Aorta (tissue), 5 donors: ENCODE results near the gene KCNQ1. TPM values are rescaled to one million over a fixed set of nuclear protein-coding genes. Genes with fewer than 3 reads are reported as not detected.

Experiments
- ATAC-seq: fragments of 200-7000 bp; cut with Tn5 transposase; one replicate; pipeline ENCODE4 v1.9.1; 2022; ENCODE audit warnings: moderate library complexity; ENCODE audit not compliant: low FRiP score
- DNase-seq, 2 donors: peaks; one replicate each; pipeline ENCODE4 v3.0.0-alpha.2; 2020
- H3K27ac ChIP-seq, 2 donors: one replicate each; pipeline ENCODE4 v1.5.1; 2013; ENCODE audit warnings: low read length in 2 of 2, mild to moderate bottlenecking in 2 of 2, moderate library complexity in 2 of 2, control low read depth in 1 of 2, inconsistent platforms in 1 of 2, low read depth in 1 of 2
- H3K27me3 ChIP-seq, 2 donors: one replicate each; pipeline ENCODE4 v1.6.1; 2013; ENCODE audit warnings: control low read depth in 1 of 2, low read length in 1 of 2, mild to moderate bottlenecking in 1 of 2, moderate library complexity in 1 of 2; ENCODE audit not compliant: insufficient read depth in 2 of 2, control insufficient read depth in 1 of 2
- H3K36me3 ChIP-seq, 2 donors: one replicate each; pipeline ENCODE4 v1.6.1; 2013; ENCODE audit warnings: control low read depth in 1 of 2, low read length in 1 of 2, mild to moderate bottlenecking in 1 of 2; ENCODE audit not compliant: insufficient read depth in 2 of 2, control insufficient read depth in 1 of 2
- H3K4me1 ChIP-seq, 2 donors: one replicate each; pipeline ENCODE4 v1.6.1; 2013; ENCODE audit warnings: low read length in 2 of 2, control low read depth in 1 of 2, mild to moderate bottlenecking in 1 of 2, moderate library complexity in 1 of 2; ENCODE audit not compliant: insufficient read depth in 2 of 2, control insufficient read depth in 1 of 2
- H3K4me3 ChIP-seq, 2 donors: one replicate each; pipeline ENCODE4 v1.5.1; 2013; ENCODE audit warnings: low read length in 2 of 2, control low read depth in 1 of 2, mild to moderate bottlenecking in 1 of 2
- H3K9me3 ChIP-seq: one replicate; pipeline ENCODE4 v1.6.1; 2013; ENCODE audit warnings: mild to moderate bottlenecking, low read length; ENCODE audit not compliant: control insufficient read depth
- WGBS, 2 donors: extraction: QIAGEN DNeasy Blood & Tissue Kit; methylation state at CpG; one replicate each; pipeline ENCODE4 v1.1.7; 2013; 5-methylcytosine and 5-hydroxymethylcytosine counted together
- intact Hi-C, 2 donors: fragments of 100-400 bp; cut with DNase I; formaldehyde crosslinking; loops; one replicate each; pipeline versions ENCODE4 v1.14.2 to v1.15.0; 2022
- polyA plus RNA-seq, 2 donors: library from polyadenylated mRNA; stranded (reverse); fragments of 200-250 nt; gene quantifications; one replicate each; pipeline ENCODE4 v1.2.3, GENCODE V29; 2013
- total RNA-seq, 2 donors: library from RNA; stranded (reverse); fragmentation: NEBNext Ultra II Directional; extraction: Animal tissue kit (Norgen Biotek cat#: 25700); gene quantifications; one replicate each; pipeline ENCODE4 v1.2.1, GENCODE V29; 2021
- donor health status: healthy with polysubstance abuse.
- donor health status: Bipolar disorder and iron deficiency.
- donor health status: DM: no; HTN: no; CAD: no.
- donor health status: DM: no; HTN: no; CAD: no.
- donor health status: DM: yes; HTN: yes; CAD: no.

KCNQ1 gene
- total and polyA plus RNA-seq, 4 donors, result 0.67 to 11.5 (median 5.8) TPM

DNA sequence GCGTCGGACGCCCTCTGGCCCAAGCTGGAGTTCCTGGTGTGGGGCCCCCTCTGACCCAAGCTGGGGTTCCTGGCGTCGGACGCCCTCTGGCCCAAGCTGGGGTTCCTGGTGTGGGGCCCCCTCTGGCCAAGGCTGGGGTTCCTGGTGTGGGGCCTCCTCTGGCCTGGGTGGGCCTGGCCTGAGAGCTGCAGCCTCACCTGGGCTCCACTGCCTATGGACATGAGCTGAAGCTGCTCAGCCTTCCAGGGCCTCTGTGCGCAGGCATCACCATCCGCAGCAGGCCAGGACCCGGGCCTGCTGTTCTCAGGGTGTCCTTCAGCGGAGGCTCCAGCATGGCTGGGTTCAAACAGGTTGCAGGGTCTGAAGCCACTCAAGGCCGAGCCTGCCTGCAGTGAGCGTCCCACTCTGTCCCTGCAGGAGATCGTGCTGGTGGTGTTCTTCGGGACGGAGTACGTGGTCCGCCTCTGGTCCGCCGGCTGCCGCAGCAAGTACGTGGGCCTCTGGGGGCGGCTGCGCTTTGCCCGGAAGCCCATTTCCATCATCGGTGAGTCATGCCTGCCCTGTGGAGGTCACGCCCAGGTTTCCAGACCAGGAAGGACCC is 125.5 kb downstream of the KCNQ1 start:
- Histone ChIP-seq H3K4me3 (no peak overlapping the region), H3K36me3 (no peaks in the 10 kb centered on the region), H3K27ac (no peak overlapping the region), H3K9me3 (no peaks in the 10 kb centered on the region), H3K27me3 (no peaks in the 10 kb centered on the region), H3K4me1 (no peaks in the 10 kb centered on the region)
- no peak for ATAC-seq
- intact Hi-C loops, result no loop called here
- DNase-seq, result peak; percentile 30 to 54
- WGBS, 2 donors, result 96 to 97% methylated on average over 26 of the region's 26 CpGs

GRCh38 chr11:2570841-2571597 is 126.2 kb downstream of the KCNQ1 start:
- ATAC-seq, result no peak
- intact Hi-C loops, result no loop called here
- Histone ChIP-seq H3K9me3 (no peaks in the 10 kb centered on the region), H3K36me3 (no peaks in the 10 kb centered on the region), H3K27ac (no peak overlapping the region), H3K27me3 (no peaks in the 10 kb centered on the region), H3K4me1 (no peaks in the 10 kb centered on the region), H3K4me3 (no peak overlapping the region)
- peak; percentile 36 to 56 for DNase-seq
- WGBS, 2 donors, result 97 to 99% methylated on average over 25 of the region's 25 CpGs

GRCh38 chr11:2571598-2572281 is 126.9 kb downstream of the KCNQ1 start:
- Histone ChIP-seq H3K27me3 (no peaks in the 10 kb centered on the region), H3K27ac (no peak overlapping the region), H3K9me3 (no peaks in the 10 kb centered on the region), H3K4me3 (no peak overlapping the region), H3K4me1 (no peaks in the 10 kb centered on the region), H3K36me3 (no peaks in the 10 kb centered on the region)
- WGBS, 2 donors, result 95 to 97% methylated on average over 23 of the region's 23 CpGs
- ATAC-seq (no peak), DNase-seq (peak; percentile 36 to 62)
- intact Hi-C loops, result no loop called here

DNA sequence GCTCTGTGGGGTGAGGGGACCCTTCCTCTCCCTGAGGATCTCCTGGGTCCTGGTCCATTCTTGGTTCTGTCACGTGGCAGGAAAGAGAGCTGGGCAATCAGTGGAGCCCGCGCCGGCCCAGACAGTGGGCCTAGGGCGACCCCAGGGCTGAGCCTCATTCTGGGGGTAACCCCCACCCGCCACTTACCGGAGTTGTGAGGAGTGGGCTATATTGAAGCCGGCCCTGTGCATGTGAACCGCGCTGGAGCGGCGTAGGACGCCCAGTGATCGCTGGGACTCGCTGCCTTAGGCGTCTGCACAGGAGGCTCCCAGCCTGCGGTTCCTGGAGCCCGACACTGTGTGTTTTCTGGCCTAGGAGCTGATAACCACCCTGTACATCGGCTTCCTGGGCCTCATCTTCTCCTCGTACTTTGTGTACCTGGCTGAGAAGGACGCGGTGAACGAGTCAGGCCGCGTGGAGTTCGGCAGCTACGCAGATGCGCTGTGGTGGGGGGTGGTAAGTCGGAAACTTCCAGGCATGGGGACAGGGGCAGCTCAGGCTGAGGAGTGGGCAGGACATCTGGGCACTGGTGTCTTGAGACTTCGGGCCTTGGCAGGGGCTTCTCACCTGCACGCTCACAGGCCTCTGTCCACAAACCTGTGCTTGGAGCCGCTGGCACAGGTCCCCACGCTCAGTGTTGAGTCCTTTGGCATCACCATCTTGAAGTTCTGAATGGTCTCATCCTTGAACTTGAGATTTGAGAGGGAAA is 127.9 kb downstream of the KCNQ1 start:
- Histone ChIP-seq H3K9me3 (no peaks in the 10 kb centered on the region), H3K4me1 (no peaks in the 10 kb centered on the region), H3K27me3 (no peaks in the 10 kb centered on the region), H3K27ac (no peak overlapping the region), H3K36me3 (no peaks in the 10 kb centered on the region), H3K4me3 (no peak overlapping the region)
- intact Hi-C loops, result no loop called here
- DNase-seq (peak; percentile 45 to 58), ATAC-seq (peak; percentile 2)
- 97% methylated on average over 33 of the region's 33 CpGs for WGBS, 2 donors

- H3K27ac ChIP-seq, result no peak overlapping the region
- DNase-seq (peak; percentile 29 to 45), ATAC-seq (no peak)
- intact Hi-C loops, result no loop called here
- no peaks in the 10 kb centered on the region for H3K27me3 ChIP-seq
- H3K4me3 ChIP-seq, result no peak overlapping the region
- no peaks in the 10 kb centered on the region for H3K4me1 ChIP-seq
- 95% methylated on average over 27 to 28 of the region's 28 CpGs for WGBS, 2 donors
- no peaks in the 10 kb centered on the region for H3K36me3 ChIP-seq
- no peaks in the 10 kb centered on the region for H3K9me3 ChIP-seq
Measured at GRCh38 chr11:2573240-2574042, 128.6 kb downstream of the KCNQ1 start.

DNA sequence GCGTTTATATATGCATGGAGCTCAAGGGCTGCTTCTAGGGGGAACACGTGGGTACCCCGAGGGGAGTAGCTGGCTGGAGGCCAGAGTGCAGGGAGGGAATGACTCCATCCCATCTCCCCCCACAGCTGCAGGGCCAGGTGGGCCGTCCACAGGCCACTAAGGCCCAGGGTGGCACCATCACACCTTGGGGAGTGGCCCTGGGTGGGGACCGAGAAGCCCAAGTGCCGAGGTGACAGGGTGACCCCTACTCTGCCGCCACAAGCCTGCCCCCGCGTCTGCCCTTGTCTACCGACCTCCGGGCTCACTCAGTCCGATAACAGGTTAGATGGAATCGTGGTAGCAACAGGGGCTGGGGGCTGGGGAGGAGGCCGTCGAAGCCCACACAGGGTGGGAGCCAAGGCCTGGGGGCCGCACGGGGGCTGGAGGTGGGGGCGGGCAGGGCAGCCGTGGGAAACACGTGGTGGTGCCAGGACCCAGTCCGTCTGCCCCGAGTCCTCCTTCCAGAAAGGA is 129.3 kb downstream of the KCNQ1 start:
- ATAC-seq (no peak), DNase-seq (peak; percentile 39 to 64)
- intact Hi-C loops, result no loop called here

GRCh38 chr11:2574553-2575535 is 130.0 kb downstream of the KCNQ1 start:
- H3K9me3 ChIP-seq, result no peaks in the 10 kb centered on the region
- peak; percentile 44 to 57 for DNase-seq
- intact Hi-C loops, result no loop called here
- H3K27me3 ChIP-seq, result no peaks in the 10 kb centered on the region
- no peak overlapping the region for H3K4me3 ChIP-seq
- H3K36me3 ChIP-seq, result no peaks in the 10 kb centered on the region
- no peak for ATAC-seq
- 93 to 95% methylated on average over 39 to 45 of the region's 45 CpGs for WGBS, 2 donors
- no peaks in the 10 kb centered on the region for H3K4me1 ChIP-seq
- no peak overlapping the region for H3K27ac ChIP-seq

More for the DNA sequence above, 129.3 kb downstream of the KCNQ1 start:
- H3K9me3 ChIP-seq, result no peaks in the 10 kb centered on the region
- no peak overlapping the region for H3K4me3 ChIP-seq
- no peaks in the 10 kb centered on the region for H3K36me3 ChIP-seq
- H3K4me1 ChIP-seq, result no peaks in the 10 kb centered on the region
- 87 to 89% methylated on average over 22 of the region's 22 CpGs for WGBS, 2 donors
- no peaks in the 10 kb centered on the region for H3K27me3 ChIP-seq
- no peak overlapping the region for H3K27ac ChIP-seq
